GM19397 (cell line): ENCODE data around the gene GRWD1.

ENCODE experiments used
- ATAC-seq: cut with Tn5 transposase; IDR thresholded peaks from one replicate; pipeline ENCODE4 v1.9.1; 2021; ENCODE audit warnings: mild to moderate bottlenecking, moderate library complexity; ENCODE audit not compliant: unreplicated experiment

The GRWD1 gene

GRCh38 chr19:48495396-48495795 lies 49.6 kb downstream of the GRWD1 start:
- no peak for ATAC-seq

GRCh38 chr19:48496959-48497727 lies 51.4 kb downstream of the GRWD1 start:
- no peak for ATAC-seq

DNA sequence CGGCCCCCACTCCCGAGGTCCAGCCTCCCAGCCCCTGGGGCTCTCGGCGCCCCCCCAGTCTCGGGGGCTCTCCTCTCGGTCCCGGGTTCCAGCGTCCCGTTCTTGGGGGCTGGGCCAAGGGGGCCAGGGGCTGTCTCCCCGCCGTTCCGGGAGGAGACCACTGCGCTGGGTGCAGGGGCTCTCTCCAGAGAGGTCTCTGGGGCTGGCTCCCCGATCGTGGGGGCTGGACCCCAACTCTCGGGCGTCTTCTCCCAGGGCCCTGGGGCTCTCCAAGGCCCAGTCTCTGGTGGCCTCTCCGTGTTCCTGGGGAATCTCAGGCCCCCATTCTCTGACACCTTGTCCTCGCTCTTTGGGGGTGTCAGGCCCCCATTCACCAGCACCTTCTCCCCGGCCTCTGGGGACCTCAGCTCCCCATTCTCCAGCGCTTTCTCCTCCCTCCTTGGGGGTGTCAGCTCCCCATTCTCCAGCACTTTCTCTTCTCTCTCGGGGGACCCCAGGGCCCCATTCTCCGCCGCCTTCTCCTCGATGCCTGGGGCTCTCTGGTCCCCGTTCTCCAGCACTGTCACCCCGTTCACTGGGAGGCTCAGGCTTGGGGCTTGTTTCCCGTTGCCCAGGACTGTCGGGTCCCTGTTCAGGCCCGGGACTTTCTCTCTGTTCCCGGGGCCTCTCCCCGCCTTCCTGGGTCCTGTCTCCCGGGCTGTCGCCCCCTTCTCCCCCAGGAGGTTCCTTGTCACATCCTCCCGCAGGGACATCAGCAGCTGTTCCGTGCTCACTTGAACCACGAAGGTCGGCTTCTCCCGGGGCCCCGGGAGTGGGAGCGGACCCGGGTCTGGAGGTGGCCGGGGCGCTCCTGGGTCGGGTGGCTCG lies 52.2 kb downstream of the GRWD1 start:
- no peak for ATAC-seq

DNA sequence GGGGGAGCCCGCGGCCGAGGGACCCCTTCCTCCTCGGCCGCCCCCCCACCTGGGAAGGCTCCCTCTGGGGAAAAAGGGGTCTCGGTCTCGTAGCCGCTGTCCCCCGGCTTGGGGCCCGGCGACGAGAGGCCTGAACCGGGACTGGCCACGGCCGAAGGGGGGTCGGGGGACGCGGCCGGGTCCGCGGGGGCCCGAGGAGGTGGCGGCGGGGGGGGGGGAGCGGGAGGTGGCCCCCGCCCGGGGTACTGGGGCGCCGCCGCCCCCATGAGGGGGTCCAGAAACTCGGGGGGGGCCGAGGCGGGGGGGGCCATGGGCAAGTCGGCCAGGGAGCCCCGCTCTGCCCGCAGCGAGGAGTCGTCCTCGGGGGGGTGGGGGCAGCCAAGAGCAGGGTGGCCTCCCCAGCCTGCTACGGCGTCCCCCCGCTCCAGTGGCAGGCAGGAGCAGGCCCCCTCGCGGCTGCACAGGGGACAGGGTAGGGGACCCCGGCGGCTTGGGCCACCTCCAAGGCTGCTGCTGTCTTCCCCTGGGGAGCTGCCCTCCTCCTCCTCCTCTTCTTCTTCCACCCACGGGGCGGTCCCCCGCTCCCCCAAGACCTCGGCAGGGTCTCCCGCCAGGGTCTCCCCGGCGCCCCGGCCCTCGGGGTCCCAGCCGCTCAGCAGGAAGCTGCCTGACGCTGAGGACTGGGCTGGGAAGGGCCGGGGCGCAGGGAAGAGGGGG lies 53.0 kb downstream of the GRWD1 start:
- ATAC-seq, result no peak

GRCh38 chr19:48499316-48500090 lies 53.7 kb downstream of the GRWD1 start:
- no peak for ATAC-seq

DNA sequence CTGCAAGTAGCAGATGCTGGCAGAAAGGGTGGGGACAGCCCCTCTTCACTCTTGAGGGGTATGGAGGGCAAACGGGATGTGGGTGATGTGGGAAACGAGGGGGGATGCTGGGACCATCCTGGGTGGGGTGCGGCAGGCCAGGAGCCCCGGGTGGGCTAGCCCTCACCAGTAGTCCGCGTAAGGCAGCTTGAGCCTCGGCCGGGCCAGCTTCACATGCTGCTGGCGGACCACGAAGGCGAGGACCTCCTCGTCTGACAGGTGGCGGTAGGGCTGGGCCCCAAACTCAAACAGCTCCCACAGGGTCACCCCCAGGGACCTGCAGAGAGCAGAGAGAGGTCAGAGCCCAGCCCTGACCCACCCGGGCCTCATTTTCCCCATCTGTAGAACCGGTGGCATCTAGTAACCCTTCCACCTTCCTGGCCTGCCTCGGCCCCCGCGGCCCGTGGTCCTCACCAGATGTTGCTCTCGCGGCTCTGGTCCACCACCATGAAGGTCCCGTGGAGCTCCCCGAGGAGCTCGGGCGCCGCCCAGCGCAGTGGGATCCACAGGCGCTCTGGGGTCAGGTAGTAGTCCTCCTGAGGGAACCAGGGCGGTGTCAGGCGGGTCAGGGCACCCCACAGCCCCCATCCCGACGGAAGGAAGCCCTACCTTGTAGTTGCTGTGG lies 55.2 kb downstream of the GRWD1 start:
- ATAC-seq, result no peak

GRCh38 chr19:48501494-48502349 lies 55.9 kb downstream of the GRWD1 start:
- no peak for ATAC-seq

DNA sequence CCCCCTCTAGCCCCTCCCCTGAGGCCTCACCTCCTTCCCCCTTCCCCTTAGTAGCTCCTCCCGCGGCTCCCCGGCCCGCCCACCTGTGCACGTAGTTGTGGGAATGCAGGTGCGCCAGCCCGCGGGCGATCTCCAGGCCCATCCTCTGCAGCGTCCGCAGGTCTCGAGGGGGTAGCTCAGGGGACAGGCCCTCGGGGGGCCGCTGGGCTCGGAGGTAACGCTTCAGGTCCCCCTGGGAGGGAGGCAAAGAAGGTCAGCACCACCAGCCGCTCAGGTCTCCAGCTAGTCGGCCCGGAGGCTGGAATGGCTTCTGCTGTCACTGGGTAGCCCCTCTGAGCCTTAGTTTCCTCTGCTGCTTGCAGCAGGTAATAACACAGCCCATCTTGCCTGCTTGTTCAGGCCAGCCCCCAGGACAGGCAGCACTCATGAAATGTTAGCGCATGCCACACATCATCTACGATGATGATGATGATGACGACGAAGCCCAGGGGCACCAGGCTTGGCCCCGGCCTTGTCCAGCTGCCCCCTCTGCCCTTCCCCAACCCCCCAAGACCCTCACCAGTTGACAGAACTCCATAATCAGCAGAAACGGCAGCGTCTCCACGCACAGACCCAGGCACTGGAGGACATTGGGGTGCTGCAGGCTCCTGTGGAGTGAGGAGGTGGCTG lies 56.7 kb downstream of the GRWD1 start:
- no peak for ATAC-seq

GRCh38 chr19:48506138-48506733 lies 60.5 kb downstream of the GRWD1 start:
- no peak for ATAC-seq
